Measurements from ENCODE around the gene ZNF778. TPM values are rescaled to one million over a fixed set of nuclear protein-coding genes. Genes with fewer than 3 reads are reported as not detected.
A peak's percentile ranks its signal among the peaks of the same experiment; 100 is the strongest.

Gene ZNF778
- 1 to 10 TPM; 5.5 to 8.7 TPM for total RNA-seq

GRCh38 chr16:89217388-89218191 is at the start of gene ZNF778:
Gene ZNF778 (plus strand): TSS chr16:89217703. CDS start chr16:89221128, 3,425 bp downstream.
- Mint-ChIP-seq H3K4me3 (peak within 1 kb of the TSS; percentile 69), H3K27ac (peak within 1 kb of the TSS; percentile 42), H3K9me3 (no peaks in the 10 kb centered on the region), H3K36me3 (ENCODE audit: low read depth) (peaks cover 15% of the 10 kb centered on the region), H3K27me3 (no peaks in the 10 kb centered on the region), H3K4me1 (peaks cover 10% of the 10 kb centered on the region)
- peak; percentile 94 for ATAC-seq (replicated peaks)

- Mint-ChIP-seq H3K36me3 (ENCODE audit: low read depth) (no peaks in the 10 kb centered on the region), H3K27me3 (peaks cover 4% of the 10 kb centered on the region), H3K4me3 (no peak overlapping the region), H3K4me1 (peaks cover 5% of the 10 kb centered on the region), H3K9me3 (no peaks in the 10 kb centered on the region), H3K27ac (no peak overlapping the region)
- ATAC-seq (replicated peaks): no peak
These were observed 48.9 kb upstream of the ZNF778 start for GRCh38 chr16:89168381-89169189.

GRCh38 chr16:89169778-89170177 is 47.7 kb upstream of the ZNF778 start:
- Mint-ChIP-seq H3K27me3 (peaks cover 4% of the 10 kb centered on the region), H3K4me3 (no peak overlapping the region), H3K9me3 (no peaks in the 10 kb centered on the region), H3K4me1 (peaks cover 5% of the 10 kb centered on the region), H3K36me3 (ENCODE audit: low read depth) (no peaks in the 10 kb centered on the region), H3K27ac (no peak overlapping the region)
- ATAC-seq (replicated peaks): no peak

- Mint-ChIP-seq H3K4me3 (peak overlapping the region; percentile 69), H3K27me3 (peaks cover 4% of the 10 kb centered on the region), H3K36me3 (ENCODE audit: low read depth) (no peaks in the 10 kb centered on the region), H3K27ac (peak overlapping the region; percentile 20), H3K4me1 (peaks cover 5% of the 10 kb centered on the region), H3K9me3 (no peaks in the 10 kb centered on the region)
- ATAC-seq (replicated peaks): peak; percentile 1
These were observed 46.9 kb upstream of the ZNF778 start for GRCh38 chr16:89170346-89171215.

GRCh38 chr16:89171216-89172170 is 46.0 kb upstream of the ZNF778 start, which contains the start of gene CDH15:
Gene CDH15 (plus strand): TSS chr16:89171748. CDS start chr16:89171832, 84 bp downstream.
- peaks cover 2% of the 10 kb centered on the region for H3K27me3 Mint-ChIP-seq
- H3K4me3 Mint-ChIP-seq: peak within 1 kb of the TSS; percentile 69
- H3K9me3 Mint-ChIP-seq: no peaks in the 10 kb centered on the region
- H3K36me3 Mint-ChIP-seq (ENCODE audit: low read depth): no peaks in the 10 kb centered on the region
- peak; percentile 95 for ATAC-seq (replicated peaks)
- H3K4me1 Mint-ChIP-seq: peaks cover 5% of the 10 kb centered on the region
- peak within 1 kb of the TSS; percentile 20 for H3K27ac Mint-ChIP-seq

- peaks cover 5% of the 10 kb centered on the region for H3K4me1 Mint-ChIP-seq
- ATAC-seq (replicated peaks): no peak
- H3K27ac Mint-ChIP-seq: no peak overlapping the region
- no peak overlapping the region for H3K4me3 Mint-ChIP-seq
- H3K27me3 Mint-ChIP-seq: no peaks in the 10 kb centered on the region
- no peaks in the 10 kb centered on the region for H3K9me3 Mint-ChIP-seq
- no peaks in the 10 kb centered on the region for H3K36me3 Mint-ChIP-seq (ENCODE audit: low read depth)
These were observed 45.4 kb upstream of the ZNF778 start for GRCh38 chr16:89172171-89172527.

- peaks cover 5% of the 10 kb centered on the region for H3K4me1 Mint-ChIP-seq
- H3K27me3 Mint-ChIP-seq: no peaks in the 10 kb centered on the region
- no peak for ATAC-seq (replicated peaks)
- no peak overlapping the region for H3K4me3 Mint-ChIP-seq
- H3K9me3 Mint-ChIP-seq: no peaks in the 10 kb centered on the region
- H3K36me3 Mint-ChIP-seq (ENCODE audit: low read depth): no peaks in the 10 kb centered on the region
- no peak overlapping the region for H3K27ac Mint-ChIP-seq
These were observed 44.9 kb upstream of the ZNF778 start for GRCh38 chr16:89172528-89173173.

GRCh38 chr16:89173174-89173921 is 44.2 kb upstream of the ZNF778 start:
- Mint-ChIP-seq H3K4me1 (peaks cover 5% of the 10 kb centered on the region), H3K9me3 (no peaks in the 10 kb centered on the region), H3K4me3 (no peak overlapping the region), H3K27me3 (no peaks in the 10 kb centered on the region), H3K36me3 (ENCODE audit: low read depth) (no peaks in the 10 kb centered on the region), H3K27ac (no peak overlapping the region)
- ATAC-seq (replicated peaks): no peak

- Mint-ChIP-seq H3K27ac (no peak overlapping the region), H3K36me3 (ENCODE audit: low read depth) (no peaks in the 10 kb centered on the region), H3K4me3 (no peak overlapping the region), H3K9me3 (no peaks in the 10 kb centered on the region), H3K4me1 (peaks cover 5% of the 10 kb centered on the region), H3K27me3 (no peaks in the 10 kb centered on the region)
- no peak for ATAC-seq (replicated peaks)
These were observed 43.3 kb upstream of the ZNF778 start for GRCh38 chr16:89174055-89174827.

GRCh38 chr16:89174877-89175276 is 42.6 kb upstream of the ZNF778 start:
- Mint-ChIP-seq H3K4me1 (peaks cover 5% of the 10 kb centered on the region), H3K36me3 (ENCODE audit: low read depth) (no peaks in the 10 kb centered on the region), H3K4me3 (no peak overlapping the region), H3K9me3 (no peaks in the 10 kb centered on the region), H3K27me3 (no peaks in the 10 kb centered on the region), H3K27ac (no peak overlapping the region)
- ATAC-seq (replicated peaks): no peak

GRCh38 chr16:89175280-89176146 is 42.0 kb upstream of the ZNF778 start:
- Mint-ChIP-seq H3K4me3 (no peak overlapping the region), H3K36me3 (ENCODE audit: low read depth) (no peaks in the 10 kb centered on the region), H3K27ac (no peak overlapping the region), H3K4me1 (peaks cover 4% of the 10 kb centered on the region), H3K9me3 (no peaks in the 10 kb centered on the region), H3K27me3 (no peaks in the 10 kb centered on the region)
- no peak for ATAC-seq (replicated peaks)
